T-helper 17 cell (primary cell): ENCODE data around the gene TTC7B. TPM values are rescaled to one million over a fixed set of nuclear protein-coding genes. Genes with fewer than 3 reads are reported as not detected.
"Not testable (repeated sequence)": the region's sequence is repeated elsewhere in the genome, so short reads cannot be mapped to it uniquely, and the experiment has no call there.

Experiments used
- ATAC-seq: fragments of 150-1000 bp; cut with Tn5 transposase; 2 replicates; pipeline ENCODE4 v1.10.0; 2021; ENCODE audit warnings: mild to moderate bottlenecking, moderate library complexity
- DNase-seq, 3 donors: peaks; one replicate each; pipeline versions ENCODE4 v3.0.0 to v3.0.0-alpha.2; 2020 to 2021
- H3K9me3 ChIP-seq: one replicate; pipeline ENCODE4 v1.7.0; 2013; ENCODE audit warnings: low read length, mild to moderate bottlenecking; ENCODE audit not compliant: control insufficient read depth, poor library complexity, severe bottlenecking
- H3K27ac Mint-ChIP-seq: one replicate; pipeline ENCODE4 v1.8.0; 2022; ENCODE audit warnings: mild to moderate bottlenecking, moderate library complexity, mixed read lengths
- H3K27me3 Mint-ChIP-seq: one replicate; pipeline ENCODE4 v1.8.0; 2022; ENCODE audit warnings: mixed read lengths
- H3K36me3 Mint-ChIP-seq: one replicate; pipeline ENCODE4 v1.8.0; 2022; ENCODE audit warnings: low read depth, mixed read lengths
- H3K4me1 Mint-ChIP-seq: one replicate; pipeline ENCODE4 v1.8.0; 2022; ENCODE audit warnings: mild to moderate bottlenecking, mixed read lengths
- H3K4me3 Mint-ChIP-seq: one replicate; pipeline ENCODE4 v1.8.0; 2022; ENCODE audit warnings: mild to moderate bottlenecking, moderate library complexity, mixed read lengths
- total RNA-seq, 4 donors: library from RNA in 2 of 4; stranded (reverse) in 2 of 4; gene quantifications; one replicate each; pipeline ENCODE4 v1.2.3 and lab custom pipeline; 2022 to 2026

Gene TTC7B
- total RNA-seq, 2 donors from 2014 or later = 2.5 to 28.3 TPM

DNA sequence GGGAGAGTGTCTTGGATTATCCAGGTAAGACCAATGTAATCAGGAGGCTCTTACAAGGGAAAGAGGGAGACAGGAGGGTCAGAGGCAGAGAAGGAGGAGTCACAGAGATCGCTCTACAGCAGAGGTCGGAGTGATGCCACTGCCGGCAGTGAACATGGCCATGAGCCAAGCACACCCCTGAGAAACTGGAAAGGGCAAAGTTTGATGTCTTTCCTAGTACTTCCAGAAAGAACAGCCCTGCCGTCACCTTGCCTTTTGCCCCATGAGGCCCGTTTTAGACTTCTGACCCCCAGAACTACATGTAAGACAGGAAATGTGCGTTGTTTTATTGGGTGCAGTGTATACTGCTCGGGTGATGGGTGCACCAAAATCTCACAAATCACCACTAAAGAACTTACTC, 285.7 kb downstream of the TTC7B start:
- no peaks in the 10 kb centered on the region for H3K9me3 ChIP-seq
- DNase-seq = no peak
- no peak for ATAC-seq
- H3K36me3 Mint-ChIP-seq = peaks cover 2% of the 10 kb centered on the region
- peaks cover 10% of the 10 kb centered on the region for H3K27me3 Mint-ChIP-seq
- no peak overlapping the region for H3K4me3 Mint-ChIP-seq
- H3K4me1 Mint-ChIP-seq = peaks cover 11% of the 10 kb centered on the region
- H3K27ac Mint-ChIP-seq = no peak overlapping the region

DNA sequence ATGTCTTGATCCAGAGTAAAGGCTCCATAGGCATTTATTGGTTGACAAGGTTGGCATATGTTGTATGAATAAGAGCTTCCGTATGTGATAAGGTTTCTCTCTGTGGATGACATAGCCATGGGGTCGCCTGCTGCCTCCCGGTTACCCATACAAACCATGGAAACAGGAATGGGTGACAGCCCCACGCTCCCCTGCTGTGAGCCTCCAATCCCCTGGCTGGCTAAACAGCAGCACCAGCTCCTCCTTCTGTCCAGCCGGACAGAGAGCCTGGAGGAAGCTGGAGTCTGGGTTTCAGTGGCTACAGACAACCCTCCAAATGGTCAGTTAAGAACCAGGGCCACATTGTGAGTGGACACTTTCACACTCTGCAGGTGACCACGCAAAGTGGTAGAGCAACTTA, 288.3 kb downstream of the TTC7B start:
- no peak overlapping the region for H3K27ac Mint-ChIP-seq
- ATAC-seq (no peak), DNase-seq (no peak)
- no peak overlapping the region for H3K4me3 Mint-ChIP-seq
- H3K4me1 Mint-ChIP-seq = no peaks in the 10 kb centered on the region
- H3K9me3 ChIP-seq = no peaks in the 10 kb centered on the region
- H3K36me3 Mint-ChIP-seq = peaks cover 2% of the 10 kb centered on the region
- H3K27me3 Mint-ChIP-seq = peaks cover 12% of the 10 kb centered on the region

DNA sequence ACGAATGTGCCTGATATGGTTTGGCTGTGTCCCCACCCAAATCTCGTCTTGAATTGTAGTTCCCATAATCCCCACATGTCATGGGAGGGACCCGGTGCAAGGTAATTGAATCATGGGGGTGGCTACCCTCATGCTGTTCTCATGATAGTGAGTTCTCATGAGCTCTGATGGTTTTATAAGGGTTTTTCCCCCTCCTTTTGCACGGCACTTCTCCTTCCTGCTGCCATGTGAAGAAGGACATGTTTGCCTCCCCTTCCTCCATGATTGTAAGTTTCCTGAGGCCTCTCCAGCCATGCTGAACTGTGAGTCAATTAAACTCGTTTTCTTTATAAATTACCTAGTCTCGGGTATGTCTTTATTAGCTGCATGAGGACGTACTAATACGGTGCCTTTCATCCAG, 289.7 kb downstream of the TTC7B start:
- not testable (repeated sequence) for H3K27ac Mint-ChIP-seq, H3K9me3 ChIP-seq, H3K4me3 Mint-ChIP-seq, H3K4me1 Mint-ChIP-seq, ATAC-seq, H3K36me3 Mint-ChIP-seq, DNase-seq
- peaks cover 18% of the 10 kb centered on the region for H3K27me3 Mint-ChIP-seq

DNA sequence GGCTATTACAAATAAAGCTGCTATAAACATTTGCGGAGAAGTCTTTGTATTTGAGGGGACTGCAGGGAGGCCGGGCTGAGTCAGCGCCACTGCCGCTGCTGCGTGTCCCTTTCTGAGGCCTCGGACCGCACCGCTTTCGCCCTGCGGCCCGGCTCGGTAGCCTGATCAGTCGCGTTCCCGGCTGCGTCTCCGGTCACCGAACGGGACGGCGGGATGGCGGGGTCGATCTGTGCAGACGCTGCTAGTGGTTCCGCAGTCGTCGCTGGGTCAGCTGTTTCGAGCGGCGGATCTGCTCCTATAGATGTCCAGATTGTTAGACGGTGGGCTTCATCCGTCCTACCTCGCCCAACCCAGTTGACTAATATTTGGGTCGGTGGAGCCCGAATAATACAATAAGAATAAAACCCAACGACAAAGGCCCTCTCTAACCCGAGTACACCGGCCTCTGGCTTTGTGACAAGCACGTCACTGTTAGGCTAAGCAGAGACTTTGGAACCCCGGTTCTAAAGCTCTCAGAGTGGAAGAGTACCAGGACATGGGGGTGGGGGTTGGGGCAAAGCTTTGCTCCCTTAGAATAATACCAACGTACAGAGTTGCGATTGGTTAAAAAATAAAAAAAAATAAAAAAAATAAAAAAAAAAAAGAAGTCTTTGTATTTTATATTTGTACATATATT, 290.7 kb downstream of the TTC7B start:
- H3K9me3 ChIP-seq, ATAC-seq, H3K27ac Mint-ChIP-seq, H3K4me3 Mint-ChIP-seq, DNase-seq, H3K36me3 Mint-ChIP-seq, H3K4me1 Mint-ChIP-seq: not testable (repeated sequence)
- H3K27me3 Mint-ChIP-seq = peaks cover 18% of the 10 kb centered on the region

DNA sequence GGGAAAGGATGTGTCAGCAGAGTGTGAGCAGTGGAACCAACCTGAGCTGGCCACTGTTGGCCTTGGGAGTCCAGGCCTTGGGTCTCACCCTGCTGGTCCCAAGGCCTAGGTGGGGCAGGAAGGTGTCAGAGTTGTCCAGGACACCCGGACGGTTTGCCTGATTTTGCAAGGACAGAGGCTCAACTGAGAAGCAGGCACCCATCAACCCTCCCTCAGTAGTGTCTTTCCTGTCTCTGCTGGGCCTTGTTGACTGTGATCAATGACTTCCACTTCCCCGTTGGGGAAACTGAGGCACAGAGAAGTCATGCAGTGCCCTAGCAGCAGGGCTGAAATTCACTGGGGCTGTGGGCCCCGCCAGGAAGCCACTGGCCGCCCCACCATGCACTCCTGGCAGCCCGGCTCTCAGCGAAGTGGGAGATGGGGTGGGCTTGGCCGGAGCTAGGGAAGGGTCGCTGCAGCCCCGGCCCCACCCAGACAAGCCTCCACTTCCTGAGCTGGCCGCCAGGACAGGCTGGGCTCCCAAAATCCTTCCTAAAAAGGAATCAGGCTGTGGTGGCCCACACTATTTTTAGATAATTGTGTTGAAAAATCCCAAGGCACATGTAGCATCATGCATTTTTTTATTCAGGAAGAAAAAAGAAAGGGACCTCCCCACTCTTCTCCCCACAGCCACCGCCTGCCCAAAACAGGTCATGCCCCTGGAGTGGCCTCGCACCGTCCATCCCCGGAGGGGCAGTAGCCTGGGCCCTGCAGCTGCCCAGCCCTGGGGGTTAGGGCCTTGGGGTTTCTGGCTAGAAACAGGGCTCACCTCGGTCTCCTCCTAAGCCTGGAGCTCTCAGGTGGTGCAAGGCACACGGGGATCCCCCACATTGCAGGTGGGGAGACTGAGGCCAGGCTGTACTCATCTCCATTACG, 292.0 kb downstream of the TTC7B start:
- Mint-ChIP-seq H3K27me3 (peaks cover 18% of the 10 kb centered on the region), H3K4me3 (no peak overlapping the region), H3K36me3 (no peaks in the 10 kb centered on the region), H3K4me1 (no peaks in the 10 kb centered on the region), H3K27ac (no peak overlapping the region)
- H3K9me3 ChIP-seq = no peaks in the 10 kb centered on the region
- DNase-seq (no peak), ATAC-seq (no peak)

DNA sequence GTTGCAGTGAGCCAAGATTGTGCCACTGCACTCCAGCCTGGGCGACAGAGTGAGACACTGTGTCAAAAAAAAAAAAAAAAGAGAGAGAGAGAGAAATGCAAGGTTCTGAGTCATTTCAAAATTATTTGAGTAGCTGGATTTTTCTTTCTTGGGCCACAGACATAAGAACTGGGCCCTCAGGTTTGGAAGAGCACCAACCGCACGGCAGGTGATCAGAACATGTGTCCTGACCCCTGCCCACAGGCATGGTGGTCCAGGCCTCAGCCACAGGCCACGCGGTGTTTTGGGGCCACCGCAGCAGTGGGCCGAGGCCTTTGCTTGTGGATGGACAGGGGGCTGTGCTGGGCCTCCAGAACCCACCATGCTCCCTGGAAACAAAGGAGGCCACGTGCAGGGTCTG, 292.7 kb downstream of the TTC7B start:
- ATAC-seq (no peak), DNase-seq (no peak)
- H3K9me3 ChIP-seq = no peaks in the 10 kb centered on the region
- H3K27ac Mint-ChIP-seq = no peak overlapping the region
- H3K4me1 Mint-ChIP-seq = no peaks in the 10 kb centered on the region
- H3K27me3 Mint-ChIP-seq = peaks cover 18% of the 10 kb centered on the region
- H3K4me3 Mint-ChIP-seq = no peak overlapping the region
- no peaks in the 10 kb centered on the region for H3K36me3 Mint-ChIP-seq

DNA sequence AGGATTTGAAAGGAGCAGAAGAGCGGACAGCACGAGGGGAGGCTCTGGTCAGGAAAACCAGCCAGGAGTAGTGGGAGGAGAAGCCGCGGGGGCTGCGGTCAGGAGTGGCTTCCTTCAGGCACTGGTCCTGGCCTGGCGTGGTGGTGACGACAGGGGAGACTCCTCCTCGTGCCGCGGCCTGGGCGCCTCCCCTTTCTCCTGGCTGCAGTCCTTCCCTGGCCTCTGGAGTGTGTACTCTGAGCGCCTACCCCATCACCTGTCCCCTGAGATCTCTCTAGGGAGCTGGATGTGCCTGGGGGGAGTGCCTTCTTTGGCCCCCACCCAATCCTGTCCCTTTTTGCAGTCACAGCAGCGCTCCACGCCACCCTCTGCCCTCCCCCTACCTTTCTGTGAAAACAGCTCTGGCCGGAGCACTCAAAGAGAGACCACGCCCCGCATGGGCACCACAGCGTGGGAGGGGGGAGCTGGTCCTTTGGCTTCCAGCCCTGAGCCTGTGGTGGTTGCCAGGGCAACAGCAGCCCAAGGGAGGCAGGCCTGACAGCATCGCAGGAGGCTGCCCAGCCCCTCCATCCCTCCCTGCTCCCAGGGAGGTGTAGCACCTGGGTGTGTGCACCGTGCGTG, 293.5 kb downstream of the TTC7B start:
- no peak overlapping the region for H3K4me3 Mint-ChIP-seq
- no peak for DNase-seq

DNA sequence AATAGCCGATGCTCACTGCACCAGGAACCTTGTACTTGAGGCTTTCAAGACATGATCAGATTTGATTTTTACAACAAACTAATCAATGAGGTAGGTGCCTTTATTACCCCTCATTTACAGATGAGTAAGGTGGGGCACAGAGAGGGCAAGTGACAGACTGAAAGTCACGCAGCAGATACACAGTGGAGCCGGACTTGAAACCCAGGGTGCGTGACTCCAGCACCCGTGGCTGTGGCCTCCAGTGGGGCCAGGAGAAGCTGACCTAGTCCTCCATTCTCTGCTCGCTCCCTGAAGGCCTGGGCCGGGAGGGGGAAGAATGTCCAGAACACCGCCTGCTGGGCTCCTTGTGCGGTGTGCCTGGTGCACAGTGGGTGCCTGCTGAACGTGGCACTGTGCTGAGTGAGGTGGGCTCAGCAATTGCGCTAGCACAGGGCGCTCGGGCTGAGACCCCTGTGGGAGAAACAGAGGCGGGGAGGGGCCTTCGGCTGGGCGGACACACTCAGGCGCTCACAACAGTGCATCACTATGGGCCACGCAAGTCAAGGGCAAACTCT, 294.2 kb downstream of the TTC7B start:
- Mint-ChIP-seq H3K4me3 (no peak overlapping the region), H3K27ac (no peak overlapping the region), H3K4me1 (no peaks in the 10 kb centered on the region), H3K27me3 (peaks cover 18% of the 10 kb centered on the region), H3K36me3 (no peaks in the 10 kb centered on the region)
- no peaks in the 10 kb centered on the region for H3K9me3 ChIP-seq
- ATAC-seq = no peak
- no peak for DNase-seq

More for the DNA sequence above, 293.5 kb downstream of the TTC7B start:
- peaks cover 18% of the 10 kb centered on the region for H3K27me3 Mint-ChIP-seq
- H3K36me3 Mint-ChIP-seq = no peaks in the 10 kb centered on the region
- H3K27ac Mint-ChIP-seq = no peak overlapping the region
- no peaks in the 10 kb centered on the region for H3K4me1 Mint-ChIP-seq
- no peak for ATAC-seq
- no peaks in the 10 kb centered on the region for H3K9me3 ChIP-seq

DNA sequence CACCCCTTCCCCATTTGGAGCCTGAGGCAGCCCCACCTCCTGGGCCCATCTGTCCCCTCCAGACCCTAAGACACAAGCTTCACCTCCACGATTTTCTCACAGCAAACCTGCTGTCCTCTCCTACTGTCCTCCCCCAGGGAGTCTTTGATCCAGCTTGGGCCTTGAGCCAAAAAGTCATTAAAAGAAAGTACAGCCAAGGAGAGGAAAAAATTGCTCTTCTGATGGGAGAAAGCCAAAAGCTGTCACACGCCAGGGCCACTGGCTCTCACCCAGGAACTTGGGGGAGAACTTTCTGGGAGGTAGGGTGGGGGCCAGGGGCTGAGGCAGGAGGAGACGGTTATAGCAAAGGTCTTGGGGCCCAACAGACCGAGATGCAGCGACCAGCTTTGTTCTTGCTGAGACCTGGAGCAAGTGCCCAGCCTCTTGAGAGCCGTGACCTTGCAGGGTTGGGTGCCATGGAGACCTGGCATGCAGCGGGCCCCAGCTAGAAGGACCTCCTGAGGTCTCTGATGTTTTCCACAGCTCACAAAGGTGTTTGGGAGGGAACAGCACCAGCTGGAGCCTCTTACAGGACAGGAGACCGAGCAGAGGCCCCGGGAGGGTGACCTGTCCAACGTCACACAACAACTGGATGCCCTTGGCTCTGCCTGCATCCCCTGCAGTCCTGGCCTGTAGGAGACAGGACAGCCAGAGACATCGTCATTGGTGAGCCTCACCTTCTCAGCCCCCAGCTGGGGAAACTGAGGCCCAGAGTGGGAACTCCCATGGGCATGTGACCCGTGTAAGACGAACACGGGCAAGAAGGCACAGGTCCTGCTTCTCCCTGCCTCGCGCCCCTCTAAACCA, 294.9 kb downstream of the TTC7B start:
- peaks cover under 1% of the 10 kb centered on the region for H3K4me1 Mint-ChIP-seq
- no peaks in the 10 kb centered on the region for H3K9me3 ChIP-seq
- H3K27me3 Mint-ChIP-seq = peaks cover 18% of the 10 kb centered on the region
- ATAC-seq = no peak
- DNase-seq = no peak
- peak overlapping the region; percentile 49 for H3K4me3 Mint-ChIP-seq
- H3K27ac Mint-ChIP-seq = no peak overlapping the region
- H3K36me3 Mint-ChIP-seq = no peaks in the 10 kb centered on the region

DNA sequence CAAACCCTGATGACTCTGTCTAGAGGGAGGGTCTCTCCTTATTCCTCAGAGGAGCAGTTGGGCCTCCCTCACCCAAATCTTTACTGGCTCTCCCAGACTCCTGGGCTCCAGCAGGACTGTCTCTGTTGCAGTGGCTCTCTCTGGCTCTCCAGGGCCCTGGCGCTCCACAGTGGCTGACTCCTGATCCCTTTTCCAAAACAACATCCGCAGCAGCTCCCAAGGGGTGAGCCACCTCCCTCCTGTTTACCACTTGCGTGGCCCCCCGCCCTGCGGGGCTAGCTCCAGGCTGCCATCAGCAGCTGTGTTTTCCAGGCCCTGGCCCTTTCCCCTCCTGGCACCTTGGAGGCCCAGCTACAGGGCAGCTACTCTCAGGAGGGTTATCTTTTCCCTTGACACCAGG, 295.9 kb downstream of the TTC7B start:
- H3K4me1 Mint-ChIP-seq = peaks cover 2% of the 10 kb centered on the region
- H3K4me3 Mint-ChIP-seq = no peak overlapping the region
- ATAC-seq = no peak
- no peaks in the 10 kb centered on the region for H3K36me3 Mint-ChIP-seq
- no peak for DNase-seq
- H3K27me3 Mint-ChIP-seq = peaks cover 16% of the 10 kb centered on the region
- no peaks in the 10 kb centered on the region for H3K9me3 ChIP-seq
- no peak overlapping the region for H3K27ac Mint-ChIP-seq

DNA sequence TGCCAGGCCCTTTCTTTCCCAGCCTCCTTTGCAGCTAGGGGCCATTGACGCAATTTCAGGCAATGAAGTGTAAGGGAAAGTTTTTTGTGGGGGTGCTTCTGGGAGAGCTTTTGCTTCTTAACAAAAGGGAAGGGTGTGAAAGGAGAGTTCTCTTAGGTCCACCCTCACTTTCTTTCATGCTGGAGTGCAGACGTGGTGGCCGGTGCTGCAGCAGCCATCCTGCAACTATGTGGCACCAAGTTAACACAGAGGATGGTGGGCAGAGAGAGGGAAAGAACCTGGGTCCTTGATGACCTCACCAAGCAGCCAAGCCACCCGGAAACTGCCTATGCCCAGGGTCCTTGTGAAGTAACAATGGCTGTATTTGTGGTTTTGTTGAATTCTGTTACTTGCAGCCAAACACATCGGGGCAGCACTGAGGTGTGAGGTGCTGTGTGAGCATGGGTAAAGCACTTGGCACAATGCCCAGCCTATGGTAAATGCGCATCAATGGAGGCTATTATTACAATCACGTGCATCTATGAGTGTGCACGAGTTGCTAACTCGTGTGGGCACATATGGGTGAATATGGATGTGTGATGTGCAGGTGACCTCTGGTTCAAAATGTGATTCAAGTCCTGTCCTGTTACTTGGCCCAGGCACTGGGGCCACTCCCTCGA, 296.8 kb downstream of the TTC7B start:
- DNase-seq = no peak
- no peak for ATAC-seq
- no peaks in the 10 kb centered on the region for H3K9me3 ChIP-seq
- Mint-ChIP-seq H3K27me3 (peaks cover 13% of the 10 kb centered on the region), H3K4me3 (no peak overlapping the region), H3K27ac (no peak overlapping the region), H3K36me3 (no peaks in the 10 kb centered on the region), H3K4me1 (peaks cover 2% of the 10 kb centered on the region)

DNA sequence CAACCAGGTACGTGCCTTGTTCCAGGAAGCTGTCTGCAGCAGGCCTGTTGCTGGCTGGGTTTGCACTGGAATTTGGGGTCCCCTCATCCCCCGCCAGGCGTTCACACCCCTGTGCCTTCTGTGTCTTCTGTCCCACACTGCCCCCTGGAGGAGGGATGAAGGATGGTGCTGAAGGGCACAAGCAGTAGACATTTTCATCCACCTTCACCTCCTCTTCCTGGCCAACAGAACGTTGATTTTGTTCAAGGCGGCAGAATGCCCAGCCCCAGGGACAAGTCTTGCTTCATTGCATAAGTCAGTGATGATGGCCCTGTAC, 297.3 kb downstream of the TTC7B start:
- no peak overlapping the region for H3K4me3 Mint-ChIP-seq
- no peaks in the 10 kb centered on the region for H3K9me3 ChIP-seq
- H3K36me3 Mint-ChIP-seq = no peaks in the 10 kb centered on the region
- peaks cover 13% of the 10 kb centered on the region for H3K27me3 Mint-ChIP-seq
- DNase-seq = peak; percentile 24 to 42 (median 29)
- peak; percentile 60 for ATAC-seq
- H3K27ac Mint-ChIP-seq = no peak overlapping the region
- peaks cover 2% of the 10 kb centered on the region for H3K4me1 Mint-ChIP-seq
